CD4-positive, alpha-beta T cell treated with Interleukin-17A for 1 hour (primary cell): ENCODE measurements around the gene GPS2.
"Not testable (repeated sequence)": the region's sequence is repeated elsewhere in the genome, so short reads cannot be mapped to it uniquely, and the experiment has no call there.

ENCODE experiments used
- DNase-seq: peaks from one replicate; pipeline ENCODE4 v3.0.0-alpha.2; 2020

Gene GPS2

GRCh38 chr17:7314719-7315569, at the start of gene GPS2:
GPS2 (minus strand) TSS chr17:7315360; CDS start chr17:7315052, 308 bp downstream.
- DNase-seq = peak; percentile 94

GRCh38 chr17:7363311-7363710, 48.2 kb upstream of the GPS2 start:
- no peak for DNase-seq

GRCh38 chr17:7361906-7362305, 46.7 kb upstream of the GPS2 start:
- no peak for DNase-seq

GRCh38 chr17:7357381-7357780, 42.2 kb upstream of the GPS2 start:
- no peak for DNase-seq

- no peak for DNase-seq
These were observed 41.6 kb upstream of the GPS2 start for GRCh38 chr17:7356756-7357155.

GRCh38 chr17:7356072-7356549, 41.0 kb upstream of the GPS2 start:
- peak; percentile 88 for DNase-seq

GRCh38 chr17:7355573-7355972, 40.4 kb upstream of the GPS2 start:
- DNase-seq = no peak

- no peak for DNase-seq
These were observed 39.9 kb upstream of the GPS2 start, which contains the start of gene TMEM95 for GRCh38 chr17:7355053-7355452. TMEM95 (plus strand) TSS chr17:7355156; CDS start chr17:7355205, 49 bp downstream.

- DNase-seq = peak; percentile 38
These were observed 39.2 kb upstream of the GPS2 start for GRCh38 chr17:7354262-7354843.

- DNase-seq = no peak
These were observed 37.9 kb upstream of the GPS2 start for GRCh38 chr17:7352910-7353635.

- DNase-seq = peak; percentile 30
These were observed 37.3 kb upstream of the GPS2 start for GRCh38 chr17:7352503-7352889.

GRCh38 chr17:7351665-7352502, 36.7 kb upstream of the GPS2 start, which contains the start of gene KCTD11:
KCTD11 (plus strand) TSS chr17:7352162.
- DNase-seq = peak; percentile 84

GRCh38 chr17:7348478-7349242, 33.5 kb upstream of the GPS2 start:
- no peak for DNase-seq

GRCh38 chr17:7347630-7348477, 32.7 kb upstream of the GPS2 start:
- no peak for DNase-seq

- DNase-seq = no peak
These were observed 31.8 kb upstream of the GPS2 start for GRCh38 chr17:7346761-7347614.

- DNase-seq = no peak
These were observed 28.1 kb upstream of the GPS2 start for GRCh38 chr17:7343250-7343649.

GRCh38 chr17:7341842-7342241, 26.7 kb upstream of the GPS2 start:
- DNase-seq = no peak

- no peak for DNase-seq
These were observed 25.0 kb upstream of the GPS2 start for GRCh38 chr17:7340179-7340578.

- DNase-seq = not testable (repeated sequence)
These were observed 22.4 kb upstream of the GPS2 start for GRCh38 chr17:7337600-7337999.
